Large intestine (tissue), 12 donors: Measurements from ENCODE around the gene ALKBH5. TPM values are rescaled to one million over a fixed set of nuclear protein-coding genes. Genes with fewer than 3 reads are reported as not detected.
A peak's percentile ranks its signal among the peaks of the same experiment; 100 is the strongest.

ENCODE experiments used
- DNase-seq, 2 donors: peaks; one replicate each; pipeline versions ENCODE4 v3.0.0 to v3.0.0-alpha.2; 2013
- H3K27ac ChIP-seq: one replicate; pipeline ENCODE4 v1.5.1; 2013; ENCODE audit warnings: low read length
- H3K27me3 ChIP-seq: 2 replicates; pipeline ENCODE4 v1.6.1; 2013; ENCODE audit warnings: low read length; ENCODE audit not compliant: control insufficient read depth, insufficient read depth
- H3K36me3 ChIP-seq: 2 replicates; pipeline ENCODE4 v1.6.1; 2013; ENCODE audit warnings: low read length; ENCODE audit not compliant: control insufficient read depth, insufficient read depth
- H3K4me1 ChIP-seq: one replicate; pipeline ENCODE4 v1.6.1; 2013; ENCODE audit warnings: low read length; ENCODE audit not compliant: control insufficient read depth, insufficient read depth
- H3K4me3 ChIP-seq: one replicate; pipeline ENCODE4 v1.5.1; 2013; ENCODE audit warnings: low read length
- H3K9me3 ChIP-seq: one replicate; pipeline ENCODE4 v1.6.1; 2013; ENCODE audit warnings: mild to moderate bottlenecking, low read depth, low read length, moderate library complexity; ENCODE audit not compliant: control insufficient read depth
- WGBS: methylation state at CpG from one replicate; pipeline ENCODE4 v1.1.5; 2013; ENCODE audit warnings: low lambda C conversion rate; ENCODE audit not compliant: insufficient coverage; 5-methylcytosine and 5-hydroxymethylcytosine counted together
- long read RNA-seq, 11 donors: transcript quantifications; one replicate each; lab custom pipeline, GENCODE V29; 2026
- polyA plus RNA-seq: library from polyadenylated mRNA; unstranded; fragments of 120-200 nt; gene quantifications from one replicate; pipeline ENCODE4 v1.2.1, GENCODE V29; 2013

ALKBH5 gene
- polyA plus RNA-seq, result 59.0 TPM
- long read RNA-seq, donor 1, transcript ALKBH5-201 (4 exons, 2,748 nt), result major isoform, 8 of 16 reads
- long read RNA-seq, donor 1, partial matches to known transcripts, result 8 of 16 reads
- long read RNA-seq, donor 1, other reads (novel, unspliced or antisense), result 0 of 16 reads
- long read RNA-seq, donor 2, transcript ALKBH5-201 (4 exons, 2,748 nt), result major isoform, 16 of 80 reads
- long read RNA-seq, donor 2, partial matches to known transcripts, result 64 of 80 reads
- long read RNA-seq, donor 2, other reads (novel, unspliced or antisense), result 0 of 80 reads
- long read RNA-seq, donor 3, result 0 reads
- long read RNA-seq, donor 4, partial matches to known transcripts, result 0 of 3 reads
- long read RNA-seq, donor 4, other reads (novel, unspliced or antisense), result 0 of 3 reads
- long read RNA-seq, donor 5, transcript ALKBH5-201 (4 exons, 2,748 nt), result major isoform, 6 of 18 reads
- long read RNA-seq, donor 5, partial matches to known transcripts, result 12 of 18 reads
- long read RNA-seq, donor 5, other reads (novel, unspliced or antisense), result 0 of 18 reads
- long read RNA-seq, donor 6, transcript ALKBH5-201 (4 exons, 2,748 nt), result major isoform, 12 of 18 reads
- long read RNA-seq, donor 6, partial matches to known transcripts, result 6 of 18 reads
- long read RNA-seq, donor 6, other reads (novel, unspliced or antisense), result 0 of 18 reads
- long read RNA-seq, donor 7, partial matches to known transcripts, result 0 of 3 reads
- long read RNA-seq, donor 7, other reads (novel, unspliced or antisense), result 0 of 3 reads
- long read RNA-seq, donor 8, transcript ALKBH5-201 (4 exons, 2,748 nt), result major isoform, 15 of 16 reads
- long read RNA-seq, donor 8, partial matches to known transcripts, result 0 of 16 reads
- long read RNA-seq, donor 8, other reads (novel, unspliced or antisense), result 0 of 16 reads
- long read RNA-seq, donor 9, partial matches to known transcripts, result 0 of 4 reads
- long read RNA-seq, donor 9, other reads (novel, unspliced or antisense), result 0 of 4 reads
- long read RNA-seq, donor 10, transcript ALKBH5-201 (4 exons, 2,748 nt), result major isoform, 18 of 18 reads
- long read RNA-seq, donor 10, partial matches to known transcripts, result 0 of 18 reads
- long read RNA-seq, donor 10, other reads (novel, unspliced or antisense), result 0 of 18 reads
- long read RNA-seq, donor 11, transcript ALKBH5-201 (4 exons, 2,748 nt), result major isoform, 13 of 13 reads
- long read RNA-seq, donor 11, partial matches to known transcripts, result 0 of 13 reads
- long read RNA-seq, donor 11, other reads (novel, unspliced or antisense), result 0 of 13 reads

GRCh38 chr17:18183334-18184142 is at the start of gene ALKBH5:
Gene ALKBH5, plus strand, starts transcription at chr17:18183828. Its CDS starts 416 bp downstream, at chr17:18184244.
- Histone ChIP-seq H3K9me3 (no peaks in the 10 kb centered on the region), H3K4me1 (peaks cover 49% of the 10 kb centered on the region), H3K27ac (peak within 1 kb of the TSS; percentile 99), H3K36me3 (peaks cover 20% of the 10 kb centered on the region), H3K4me3 (peak within 1 kb of the TSS; percentile 86), H3K27me3 (no peaks in the 10 kb centered on the region)
- WGBS, result no CpG with 5 or more reads among the region's 98 CpGs
- peak; percentile 99 for DNase-seq

GRCh38 chr17:18136357-18136756 is 47.3 kb upstream of the ALKBH5 start:
- Histone ChIP-seq H3K9me3 (no peaks in the 10 kb centered on the region), H3K4me1 (no peaks in the 10 kb centered on the region), H3K4me3 (no peak overlapping the region), H3K27me3 (no peaks in the 10 kb centered on the region), H3K27ac (no peak overlapping the region), H3K36me3 (no peaks in the 10 kb centered on the region)
- no CpG with 5 or more reads among the region's 19 CpGs for WGBS
- DNase-seq, result no peak

DNA sequence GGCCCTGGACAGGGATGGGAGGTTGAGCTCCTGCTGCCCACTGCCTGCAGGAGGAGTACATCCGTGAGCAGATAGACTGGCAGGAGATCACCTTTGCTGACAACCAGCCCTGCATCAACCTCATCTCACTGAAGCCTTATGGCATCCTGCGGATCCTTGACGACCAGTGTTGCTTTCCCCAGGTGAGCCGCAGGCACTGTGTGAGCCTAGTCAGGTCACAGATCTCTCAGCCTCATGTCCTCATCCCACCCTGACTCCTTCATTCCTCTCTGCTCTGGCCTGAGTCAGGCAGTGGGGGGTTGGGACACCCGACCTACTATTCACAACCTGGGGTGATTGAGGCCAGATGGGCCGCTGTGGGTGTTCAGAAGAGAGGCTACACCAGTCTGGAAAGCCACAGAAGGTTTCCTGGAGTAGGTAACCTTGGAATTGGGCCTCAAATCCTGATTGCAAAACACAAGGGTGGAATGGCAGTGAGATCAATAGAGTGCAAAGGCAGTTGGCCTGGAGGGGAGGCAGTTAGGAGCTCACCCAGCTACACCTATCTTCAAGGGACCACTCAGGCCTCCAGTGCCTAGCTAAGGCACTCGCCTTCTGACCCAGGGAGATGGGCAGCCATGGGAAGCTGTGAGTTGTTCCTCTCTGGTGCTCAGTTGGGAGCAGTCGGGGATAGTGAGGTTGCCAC is 45.4 kb upstream of the ALKBH5 start:
- H3K27ac ChIP-seq, result no peak overlapping the region
- peaks cover 3% of the 10 kb centered on the region for H3K4me1 ChIP-seq
- DNase-seq, result no peak
- WGBS, result no CpG with 5 or more reads among the region's 8 CpGs
- H3K27me3 ChIP-seq, result no peaks in the 10 kb centered on the region
- H3K36me3 ChIP-seq, result no peaks in the 10 kb centered on the region
- H3K9me3 ChIP-seq, result no peaks in the 10 kb centered on the region
- H3K4me3 ChIP-seq, result no peak overlapping the region

DNA sequence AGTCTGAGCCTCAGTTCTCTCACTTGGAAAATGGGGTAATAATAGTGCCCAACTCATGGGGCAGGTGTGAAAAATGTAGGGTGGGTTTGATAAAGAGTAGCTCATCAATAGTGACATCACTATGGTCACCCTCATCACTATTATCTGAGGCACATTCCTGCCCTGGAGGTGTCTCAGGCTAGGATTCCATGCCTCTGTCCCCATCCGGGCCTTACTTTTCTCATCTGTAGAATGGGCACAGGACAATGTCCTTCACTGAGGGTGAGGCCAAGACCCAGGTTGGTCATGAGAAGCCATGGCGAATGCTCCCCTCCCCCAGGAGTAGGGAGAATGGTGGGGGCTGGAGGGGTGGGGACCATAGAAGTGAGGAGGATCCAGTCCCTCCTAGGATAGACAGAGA is 44.5 kb upstream of the ALKBH5 start:
- no CpG with 5 or more reads among the region's 2 CpGs for WGBS
- Histone ChIP-seq H3K27me3 (no peaks in the 10 kb centered on the region), H3K27ac (no peak overlapping the region), H3K9me3 (no peaks in the 10 kb centered on the region), H3K4me3 (no peak overlapping the region), H3K4me1 (peaks cover 3% of the 10 kb centered on the region), H3K36me3 (no peaks in the 10 kb centered on the region)
- no peak for DNase-seq

DNA sequence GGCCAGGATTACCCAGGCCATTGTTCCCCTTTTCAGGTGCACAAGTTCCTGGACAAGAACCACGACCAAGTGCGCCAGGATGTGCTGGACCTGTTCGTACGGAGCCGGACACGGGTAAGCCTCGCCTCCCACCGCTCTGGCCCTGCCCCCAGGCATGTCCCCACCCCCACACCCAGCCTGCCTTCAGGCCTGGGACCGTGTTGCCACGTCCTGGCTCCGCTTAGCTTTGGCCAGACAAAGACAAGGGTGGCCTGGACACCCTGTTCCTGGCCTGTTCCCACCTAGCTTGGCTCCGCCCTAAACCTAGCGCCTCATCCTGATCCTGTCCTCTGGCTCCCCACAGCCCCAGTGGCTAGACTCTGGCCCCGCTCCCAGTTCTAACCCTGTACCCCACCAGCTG is 44.1 kb upstream of the ALKBH5 start:
- H3K4me3 ChIP-seq, result no peak overlapping the region
- WGBS, result no CpG with 5 or more reads among the region's 14 CpGs
- H3K36me3 ChIP-seq, result no peaks in the 10 kb centered on the region
- no peaks in the 10 kb centered on the region for H3K27me3 ChIP-seq
- H3K27ac ChIP-seq, result no peak overlapping the region
- DNase-seq, result no peak
- H3K4me1 ChIP-seq, result peaks cover 3% of the 10 kb centered on the region
- H3K9me3 ChIP-seq, result no peaks in the 10 kb centered on the region

DNA sequence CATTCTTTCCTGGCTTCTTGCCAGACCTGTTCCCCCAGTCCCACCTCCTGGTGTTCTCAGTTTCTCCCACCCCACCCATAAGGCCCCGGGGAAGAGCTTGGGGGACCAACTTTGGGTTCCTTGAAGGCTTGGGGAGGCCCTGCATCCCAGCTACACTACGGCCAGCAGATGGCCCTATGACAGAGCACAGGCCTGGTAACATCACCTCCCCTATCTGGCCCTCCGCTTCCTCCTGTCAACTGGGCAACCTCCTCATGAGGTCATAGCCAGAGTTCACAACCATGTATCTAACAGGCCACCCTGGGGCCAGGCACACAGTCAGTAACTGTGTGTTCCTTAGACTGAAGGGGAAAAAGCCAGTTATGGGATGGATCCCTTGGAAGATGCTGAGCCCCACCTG is 43.7 kb upstream of the ALKBH5 start:
- no CpG with 5 or more reads among the region's 3 CpGs for WGBS
- H3K9me3 ChIP-seq, result no peaks in the 10 kb centered on the region
- H3K4me3 ChIP-seq, result no peak overlapping the region
- no peaks in the 10 kb centered on the region for H3K27me3 ChIP-seq
- no peaks in the 10 kb centered on the region for H3K36me3 ChIP-seq
- no peak overlapping the region for H3K27ac ChIP-seq
- DNase-seq, result no peak
- peaks cover 3% of the 10 kb centered on the region for H3K4me1 ChIP-seq

DNA sequence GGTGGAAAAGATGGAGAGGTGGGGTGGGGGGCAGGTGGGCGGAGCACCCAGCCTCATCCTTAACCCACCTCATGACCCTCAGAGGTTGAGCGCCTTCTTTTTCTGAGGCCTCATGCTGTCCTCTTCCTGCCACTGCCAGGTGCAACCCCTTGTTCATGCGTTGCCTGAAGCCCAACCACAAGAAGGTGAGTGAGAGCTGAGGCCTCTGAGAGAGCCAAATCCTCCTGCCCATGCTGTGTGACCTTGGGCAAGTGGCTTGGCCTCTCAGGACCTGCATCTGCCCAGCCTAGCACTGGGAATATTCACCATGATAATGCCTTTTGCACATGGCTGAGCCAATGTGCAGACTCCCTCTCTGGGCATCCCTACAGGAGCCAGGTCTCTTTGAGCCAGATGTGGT is 43.0 kb upstream of the ALKBH5 start:
- H3K4me1 ChIP-seq, result peaks cover 3% of the 10 kb centered on the region
- H3K4me3 ChIP-seq, result no peak overlapping the region
- DNase-seq, result no peak
- WGBS, result no CpG with 5 or more reads among the region's 3 CpGs
- no peaks in the 10 kb centered on the region for H3K9me3 ChIP-seq
- no peaks in the 10 kb centered on the region for H3K36me3 ChIP-seq
- no peaks in the 10 kb centered on the region for H3K27me3 ChIP-seq
- no peak overlapping the region for H3K27ac ChIP-seq

DNA sequence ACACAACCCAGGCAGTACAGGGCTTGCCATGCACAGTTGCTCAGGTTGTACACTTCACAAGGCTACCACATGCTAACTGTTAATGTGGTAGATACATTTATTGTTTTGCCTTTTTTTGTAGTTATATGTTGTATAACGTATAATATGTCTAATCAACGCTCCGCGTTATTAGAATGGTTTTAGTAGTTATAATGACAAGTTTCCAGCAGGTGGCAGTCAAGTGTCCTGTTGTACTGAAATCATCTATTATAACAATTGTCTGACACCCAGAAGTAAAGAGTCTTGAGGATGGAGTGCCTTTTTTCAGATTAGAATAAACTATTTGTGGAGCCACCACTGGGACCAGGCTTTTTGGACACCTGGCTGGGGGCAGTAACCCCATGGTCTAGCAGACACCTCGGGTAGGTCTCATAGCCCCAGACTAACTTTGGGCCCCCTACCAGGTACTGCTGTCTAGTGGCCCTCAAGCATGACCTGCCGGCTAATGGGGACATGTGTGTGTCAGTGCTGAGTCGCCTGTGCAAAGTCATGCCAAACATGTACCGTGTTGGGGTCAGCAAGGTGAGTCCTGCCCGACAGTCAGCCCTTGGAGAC is 42.3 kb upstream of the ALKBH5 start:
- Histone ChIP-seq H3K4me3 (no peak overlapping the region), H3K27ac (no peak overlapping the region), H3K27me3 (no peaks in the 10 kb centered on the region), H3K4me1 (peaks cover 3% of the 10 kb centered on the region), H3K9me3 (no peaks in the 10 kb centered on the region), H3K36me3 (no peaks in the 10 kb centered on the region)
- no CpG with 5 or more reads among the region's 9 CpGs for WGBS
- peak; percentile 35 to 54 for DNase-seq

- no peak overlapping the region for H3K4me3 ChIP-seq
- H3K4me1 ChIP-seq, result peaks cover 3% of the 10 kb centered on the region
- WGBS, result no CpG with 5 or more reads among the region's 3 CpGs
Observed at GRCh38 chr17:18142417-18142816, 41.2 kb upstream of the ALKBH5 start.

More at GRCh38 chr17:18142417-18142816, 41.2 kb upstream of the ALKBH5 start:
- H3K27ac ChIP-seq, result no peak overlapping the region
- no peaks in the 10 kb centered on the region for H3K9me3 ChIP-seq
- no peak for DNase-seq
- no peaks in the 10 kb centered on the region for H3K36me3 ChIP-seq
- H3K27me3 ChIP-seq, result no peaks in the 10 kb centered on the region
